ENCODE data around the gene PLBD2. TPM values are rescaled to one million over a fixed set of nuclear protein-coding genes. Genes with fewer than 3 reads are reported as not detected.

Gene PLBD2
- total and polyA plus RNA-seq, 10 of the 15 experiments (the other 5 are each of a cell fraction or from before 2014, with no cell fraction given), result 1.4 to 16.6 (median 5.9) TPM

DNA sequence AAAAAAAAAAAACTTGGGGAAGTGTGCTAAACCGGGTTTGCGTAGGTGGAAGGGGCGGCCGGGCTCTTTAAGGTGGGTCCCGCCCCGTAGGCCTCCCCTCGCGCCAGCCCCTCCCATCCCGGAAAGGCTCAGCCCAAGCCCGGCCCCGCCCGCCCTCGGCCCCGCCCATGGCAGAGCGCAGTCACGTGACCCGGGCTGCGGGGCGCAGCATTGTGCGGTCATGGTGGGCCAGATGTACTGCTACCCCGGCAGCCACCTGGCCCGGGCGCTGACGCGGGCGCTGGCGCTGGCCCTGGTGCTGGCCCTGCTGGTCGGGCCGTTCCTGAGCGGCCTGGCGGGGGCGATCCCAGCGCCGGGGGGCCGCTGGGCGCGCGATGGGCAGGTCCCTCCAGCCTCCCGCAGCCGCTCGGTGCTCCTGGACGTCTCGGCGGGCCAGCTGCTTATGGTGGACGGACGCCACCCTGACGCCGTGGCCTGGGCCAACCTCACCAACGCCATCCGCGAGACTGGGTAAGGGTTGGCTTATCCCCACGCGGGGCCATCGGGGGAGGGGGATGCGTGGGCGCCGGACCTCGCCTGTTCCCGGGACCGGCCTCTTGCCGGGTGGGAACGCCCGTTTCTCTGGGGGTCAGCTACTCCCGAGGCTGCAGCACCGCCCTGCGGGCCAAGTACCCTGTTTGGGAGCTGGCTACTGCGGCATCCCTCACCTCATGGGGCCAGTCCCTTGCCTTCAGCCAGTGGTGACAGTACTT is at the start of gene PLBD2 (continued):
- peak; percentile 70 for TF ChIP-seq SP1 (IDR thresholded peaks at IDR 0.05; ENCODE audit: low read depth, low read length)
- TF ChIP-seq CBFB (IDR thresholded peaks at IDR 0.05; ENCODE audit: low read depth), result no peak
- no peak for TF ChIP-seq EED (IDR thresholded peaks at IDR 0.05; ENCODE audit: low read depth)
- TF ChIP-seq, protein P1, sequence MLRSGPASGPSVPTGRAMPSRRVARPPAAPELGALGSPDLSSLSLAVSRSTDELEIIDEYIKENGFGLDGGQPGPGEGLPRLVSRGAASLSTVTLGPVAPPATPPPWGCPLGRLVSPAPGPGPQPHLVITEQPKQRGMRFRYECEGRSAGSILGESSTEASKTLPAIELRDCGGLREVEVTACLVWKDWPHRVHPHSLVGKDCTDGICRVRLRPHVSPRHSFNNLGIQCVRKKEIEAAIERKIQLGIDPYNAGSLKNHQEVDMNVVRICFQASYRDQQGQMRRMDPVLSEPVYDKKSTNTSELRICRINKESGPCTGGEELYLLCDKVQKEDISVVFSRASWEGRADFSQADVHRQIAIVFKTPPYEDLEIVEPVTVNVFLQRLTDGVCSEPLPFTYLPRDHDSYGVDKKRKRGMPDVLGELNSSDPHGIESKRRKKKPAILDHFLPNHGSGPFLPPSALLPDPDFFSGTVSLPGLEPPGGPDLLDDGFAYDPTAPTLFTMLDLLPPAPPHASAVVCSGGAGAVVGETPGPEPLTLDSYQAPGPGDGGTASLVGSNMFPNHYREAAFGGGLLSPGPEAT (IDR thresholded peaks at IDR 0.05; ENCODE audit: low read depth), result no peak
- no peak for TF ChIP-seq RAD21 (IDR thresholded peaks at IDR 0.05; ENCODE audit: insufficient read depth, low read depth, low read length)
- no peak for TF ChIP-seq ZSCAN29 (IDR thresholded peaks at IDR 0.05)
- no peak for TF ChIP-seq SUPT20H (IDR thresholded peaks at IDR 0.05; ENCODE audit: borderline replicate concordance, control insufficient read depth, low read depth, low read length)
- TF ChIP-seq CREM (IDR thresholded peaks at IDR 0.05; ENCODE audit: low read depth), result peak; percentile 46
- TF ChIP-seq ESRRA (IDR thresholded peaks at IDR 0.05; ENCODE audit: low read length), result no peak
- TF ChIP-seq, protein P2, sequence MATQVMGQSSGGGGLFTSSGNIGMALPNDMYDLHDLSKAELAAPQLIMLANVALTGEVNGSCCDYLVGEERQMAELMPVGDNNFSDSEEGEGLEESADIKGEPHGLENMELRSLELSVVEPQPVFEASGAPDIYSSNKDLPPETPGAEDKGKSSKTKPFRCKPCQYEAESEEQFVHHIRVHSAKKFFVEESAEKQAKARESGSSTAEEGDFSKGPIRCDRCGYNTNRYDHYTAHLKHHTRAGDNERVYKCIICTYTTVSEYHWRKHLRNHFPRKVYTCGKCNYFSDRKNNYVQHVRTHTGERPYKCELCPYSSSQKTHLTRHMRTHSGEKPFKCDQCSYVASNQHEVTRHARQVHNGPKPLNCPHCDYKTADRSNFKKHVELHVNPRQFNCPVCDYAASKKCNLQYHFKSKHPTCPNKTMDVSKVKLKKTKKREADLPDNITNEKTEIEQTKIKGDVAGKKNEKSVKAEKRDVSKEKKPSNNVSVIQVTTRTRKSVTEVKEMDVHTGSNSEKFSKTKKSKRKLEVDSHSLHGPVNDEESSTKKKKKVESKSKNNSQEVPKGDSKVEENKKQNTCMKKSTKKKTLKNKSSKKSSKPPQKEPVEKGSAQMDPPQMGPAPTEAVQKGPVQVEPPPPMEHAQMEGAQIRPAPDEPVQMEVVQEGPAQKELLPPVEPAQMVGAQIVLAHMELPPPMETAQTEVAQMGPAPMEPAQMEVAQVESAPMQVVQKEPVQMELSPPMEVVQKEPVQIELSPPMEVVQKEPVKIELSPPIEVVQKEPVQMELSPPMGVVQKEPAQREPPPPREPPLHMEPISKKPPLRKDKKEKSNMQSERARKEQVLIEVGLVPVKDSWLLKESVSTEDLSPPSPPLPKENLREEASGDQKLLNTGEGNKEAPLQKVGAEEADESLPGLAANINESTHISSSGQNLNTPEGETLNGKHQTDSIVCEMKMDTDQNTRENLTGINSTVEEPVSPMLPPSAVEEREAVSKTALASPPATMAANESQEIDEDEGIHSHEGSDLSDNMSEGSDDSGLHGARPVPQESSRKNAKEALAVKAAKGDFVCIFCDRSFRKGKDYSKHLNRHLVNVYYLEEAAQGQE (IDR thresholded peaks at IDR 0.05; ENCODE audit: low read depth, low read length), result peak; percentile 88
- TF ChIP-seq CREB1 (IDR thresholded peaks at IDR 0.05; ENCODE audit: low read depth), result no peak
- TF ChIP-seq SMAD5 (IDR thresholded peaks at IDR 0.05; ENCODE audit: low read depth), result no peak
- TF ChIP-seq, protein P3, sequence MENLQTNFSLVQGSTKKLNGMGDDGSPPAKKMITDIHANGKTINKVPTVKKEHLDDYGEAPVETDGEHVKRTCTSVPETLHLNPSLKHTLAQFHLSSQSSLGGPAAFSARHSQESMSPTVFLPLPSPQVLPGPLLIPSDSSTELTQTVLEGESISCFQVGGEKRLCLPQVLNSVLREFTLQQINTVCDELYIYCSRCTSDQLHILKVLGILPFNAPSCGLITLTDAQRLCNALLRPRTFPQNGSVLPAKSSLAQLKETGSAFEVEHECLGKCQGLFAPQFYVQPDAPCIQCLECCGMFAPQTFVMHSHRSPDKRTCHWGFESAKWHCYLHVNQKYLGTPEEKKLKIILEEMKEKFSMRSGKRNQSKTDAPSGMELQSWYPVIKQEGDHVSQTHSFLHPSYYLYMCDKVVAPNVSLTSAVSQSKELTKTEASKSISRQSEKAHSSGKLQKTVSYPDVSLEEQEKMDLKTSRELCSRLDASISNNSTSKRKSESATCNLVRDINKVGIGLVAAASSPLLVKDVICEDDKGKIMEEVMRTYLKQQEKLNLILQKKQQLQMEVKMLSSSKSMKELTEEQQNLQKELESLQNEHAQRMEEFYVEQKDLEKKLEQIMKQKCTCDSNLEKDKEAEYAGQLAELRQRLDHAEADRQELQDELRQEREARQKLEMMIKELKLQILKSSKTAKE (IDR thresholded peaks at IDR 0.05; ENCODE audit: low read depth, poor library complexity, severe bottlenecking), result no peak
- TF ChIP-seq, protein P4, sequence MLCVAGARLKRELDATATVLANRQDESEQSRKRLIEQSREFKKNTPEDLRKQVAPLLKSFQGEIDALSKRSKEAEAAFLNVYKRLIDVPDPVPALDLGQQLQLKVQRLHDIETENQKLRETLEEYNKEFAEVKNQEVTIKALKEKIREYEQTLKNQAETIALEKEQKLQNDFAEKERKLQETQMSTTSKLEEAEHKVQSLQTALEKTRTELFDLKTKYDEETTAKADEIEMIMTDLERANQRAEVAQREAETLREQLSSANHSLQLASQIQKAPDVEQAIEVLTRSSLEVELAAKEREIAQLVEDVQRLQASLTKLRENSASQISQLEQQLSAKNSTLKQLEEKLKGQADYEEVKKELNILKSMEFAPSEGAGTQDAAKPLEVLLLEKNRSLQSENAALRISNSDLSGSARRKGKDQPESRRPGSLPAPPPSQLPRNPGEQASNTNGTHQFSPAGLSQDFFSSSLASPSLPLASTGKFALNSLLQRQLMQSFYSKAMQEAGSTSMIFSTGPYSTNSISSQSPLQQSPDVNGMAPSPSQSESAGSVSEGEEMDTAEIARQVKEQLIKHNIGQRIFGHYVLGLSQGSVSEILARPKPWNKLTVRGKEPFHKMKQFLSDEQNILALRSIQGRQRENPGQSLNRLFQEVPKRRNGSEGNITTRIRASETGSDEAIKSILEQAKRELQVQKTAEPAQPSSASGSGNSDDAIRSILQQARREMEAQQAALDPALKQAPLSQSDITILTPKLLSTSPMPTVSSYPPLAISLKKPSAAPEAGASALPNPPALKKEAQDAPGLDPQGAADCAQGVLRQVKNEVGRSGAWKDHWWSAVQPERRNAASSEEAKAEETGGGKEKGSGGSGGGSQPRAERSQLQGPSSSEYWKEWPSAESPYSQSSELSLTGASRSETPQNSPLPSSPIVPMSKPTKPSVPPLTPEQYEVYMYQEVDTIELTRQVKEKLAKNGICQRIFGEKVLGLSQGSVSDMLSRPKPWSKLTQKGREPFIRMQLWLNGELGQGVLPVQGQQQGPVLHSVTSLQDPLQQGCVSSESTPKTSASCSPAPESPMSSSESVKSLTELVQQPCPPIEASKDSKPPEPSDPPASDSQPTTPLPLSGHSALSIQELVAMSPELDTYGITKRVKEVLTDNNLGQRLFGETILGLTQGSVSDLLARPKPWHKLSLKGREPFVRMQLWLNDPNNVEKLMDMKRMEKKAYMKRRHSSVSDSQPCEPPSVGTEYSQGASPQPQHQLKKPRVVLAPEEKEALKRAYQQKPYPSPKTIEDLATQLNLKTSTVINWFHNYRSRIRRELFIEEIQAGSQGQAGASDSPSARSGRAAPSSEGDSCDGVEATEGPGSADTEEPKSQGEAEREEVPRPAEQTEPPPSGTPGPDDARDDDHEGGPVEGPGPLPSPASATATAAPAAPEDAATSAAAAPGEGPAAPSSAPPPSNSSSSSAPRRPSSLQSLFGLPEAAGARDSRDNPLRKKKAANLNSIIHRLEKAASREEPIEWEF (IDR thresholded peaks at IDR 0.05; ENCODE audit: insufficient replicate concordance, low read depth, low read length), result no peak
- no peak for TF ChIP-seq WRNIP1 (IDR thresholded peaks at IDR 0.05; ENCODE audit: borderline replicate concordance, low read depth, low read length)
- no peak for TF ChIP-seq HDAC2 (IDR thresholded peaks at IDR 0.05)
- no peak for TF ChIP-seq TARDBP (IDR thresholded peaks at IDR 0.05; ENCODE audit: borderline replicate concordance)
- TF ChIP-seq MEF2B (IDR thresholded peaks at IDR 0.05; ENCODE audit: partially characterized antibody, poor library complexity, severe bottlenecking), result no peak

All from GM12878 (cell line).